Mesendoderm (in vitro differentiated cells): Measurements from ENCODE around the gene NTNG1.

Experiments used
- DNase-seq: peaks from one replicate; pipeline ENCODE4 v3.0.0; 2013
- H2AK5ac ChIP-seq: 2 replicates; pipeline ENCODE4 v1.6.1; 2013; ENCODE audit warnings: low read length, inconsistent platforms
- H2BK120ac ChIP-seq: 2 replicates; pipeline ENCODE4 v1.6.1; 2013; ENCODE audit warnings: low read depth, mild to moderate bottlenecking, low read length, moderate library complexity, mixed read lengths
- H2BK15ac ChIP-seq: replicated peaks from 2 replicates; pipeline ENCODE4 v1.6.1; 2013; ENCODE audit warnings: low read depth, mild to moderate bottlenecking, moderate library complexity
- H2BK5ac ChIP-seq: 2 replicates; pipeline ENCODE4 v1.6.1; 2013; ENCODE audit warnings: low read length, inconsistent platforms
- H3K18ac ChIP-seq: 2 replicates; pipeline ENCODE4 v1.6.1; 2013; ENCODE audit warnings: mild to moderate bottlenecking, low read length, mixed read lengths
- H3K23ac ChIP-seq: one replicate; pipeline ENCODE4 v1.6.1; 2013; ENCODE audit warnings: low read length
- H3K27ac ChIP-seq: 2 replicates; pipeline ENCODE4 v1.5.1; 2013; ENCODE audit warnings: low read depth, mild to moderate bottlenecking, inconsistent platforms, low read length, moderate library complexity
- H3K27me3 ChIP-seq: 2 replicates; pipeline ENCODE4 v1.6.1; 2013; ENCODE audit warnings: low read length, control low read depth, mild to moderate bottlenecking, inconsistent platforms; ENCODE audit not compliant: insufficient read depth, poor library complexity
- H3K36me3 ChIP-seq: 2 replicates; pipeline ENCODE4 v1.6.1; 2013; ENCODE audit warnings: low read length, inconsistent platforms; ENCODE audit not compliant: control insufficient read depth, insufficient read depth
- H3K4ac ChIP-seq: one replicate; pipeline ENCODE4 v1.6.1; 2013; ENCODE audit warnings: low read depth, mild to moderate bottlenecking, low read length, moderate library complexity
- H3K4me1 ChIP-seq: 2 replicates; pipeline ENCODE4 v1.6.1; 2013; ENCODE audit warnings: low read depth, low read length, inconsistent platforms; ENCODE audit not compliant: control insufficient read depth
- H3K4me2 ChIP-seq: 2 replicates; pipeline ENCODE4 v1.6.1; 2013; ENCODE audit warnings: low read length
- H3K4me3 ChIP-seq: 2 replicates; pipeline ENCODE4 v1.5.1; 2013; ENCODE audit warnings: mild to moderate bottlenecking, low read length
- H3K56ac ChIP-seq: one replicate; pipeline ENCODE4 v1.6.1; 2013; ENCODE audit warnings: low read length
- H3K79me1 ChIP-seq: 2 replicates; pipeline ENCODE4 v1.6.1; 2013; ENCODE audit warnings: low read length, inconsistent platforms
- H3K79me2 ChIP-seq: 2 replicates; pipeline ENCODE4 v1.6.1; 2013; ENCODE audit warnings: mild to moderate bottlenecking, low read length; ENCODE audit not compliant: control insufficient read depth, insufficient read depth
- H3K9ac ChIP-seq: 2 replicates; pipeline ENCODE4 v1.6.1; 2013; ENCODE audit warnings: low read length, inconsistent platforms
- H4K5ac ChIP-seq: one replicate; pipeline ENCODE4 v1.6.1; 2013; ENCODE audit warnings: low read length
- H4K8ac ChIP-seq: one replicate; pipeline ENCODE4 v1.6.1; 2013; ENCODE audit warnings: low read depth, mild to moderate bottlenecking, control low read depth, low read length, moderate library complexity
- WGBS: extraction: QIAGEN DNeasy Blood & Tissue Kit; methylation state at CpG from one replicate; pipeline ENCODE4 v1.1.7; 2013; ENCODE audit warnings: low lambda C conversion rate, missing lambda C conversion rate; ENCODE audit not compliant: insufficient coverage; ENCODE audit errors: extremely low coverage; 5-methylcytosine and 5-hydroxymethylcytosine counted together

The NTNG1 gene

DNA sequence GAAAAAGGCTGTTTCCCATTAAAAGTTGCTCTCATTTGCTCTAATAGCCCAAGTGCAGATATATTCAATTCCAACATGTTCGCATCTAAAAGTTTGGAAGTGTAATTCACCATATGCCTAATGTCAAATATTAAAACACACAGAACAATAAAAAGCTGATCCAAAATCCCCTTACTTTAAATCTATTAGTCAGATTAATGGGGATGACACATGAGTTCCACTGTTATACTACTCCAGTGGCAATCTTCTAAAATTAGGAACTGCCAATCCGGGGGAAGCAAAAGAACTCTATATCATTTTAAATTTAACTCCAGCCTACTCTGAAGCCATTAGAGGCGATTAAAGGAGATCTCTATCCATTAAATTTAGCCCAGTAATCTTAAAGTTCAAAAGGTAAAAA, 317.1 kb downstream of the NTNG1 start:
- no CpG with 5 or more reads among the region's 3 CpGs for WGBS
- H3K23ac ChIP-seq: no peak overlapping the region

DNA sequence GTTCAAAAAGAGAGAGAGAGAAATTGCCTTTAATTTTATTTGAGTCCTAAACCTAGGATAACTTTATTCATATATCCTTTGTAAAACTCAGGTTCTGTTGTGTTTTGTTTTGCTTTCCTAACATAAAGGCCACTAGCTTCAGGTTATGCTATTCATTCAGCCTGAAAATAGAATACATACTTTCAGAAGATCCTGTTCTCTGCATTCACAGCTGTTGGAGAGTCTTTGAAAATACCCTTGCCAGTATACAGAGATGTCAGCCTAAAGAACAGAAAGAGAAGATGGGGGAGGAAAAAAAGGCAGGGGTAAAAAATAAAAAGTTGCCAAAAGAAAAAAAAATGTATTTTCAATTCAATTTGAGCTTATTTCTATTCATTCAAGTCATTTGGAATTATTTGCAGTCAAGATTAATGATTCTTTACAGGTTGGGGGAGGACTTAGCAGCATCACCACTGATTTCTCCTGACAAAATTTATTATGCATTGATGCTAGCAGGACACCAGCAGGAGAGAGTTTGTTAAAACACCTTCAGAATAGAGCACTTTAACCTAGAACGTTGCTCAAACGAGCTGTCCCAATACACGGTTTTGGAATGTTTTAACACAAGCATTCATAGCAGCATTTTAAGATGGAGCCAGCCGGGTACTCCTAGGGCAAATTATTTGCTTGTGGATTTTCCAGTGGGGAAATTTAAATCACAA, 318.5 kb downstream of the NTNG1 start:
- H3K18ac ChIP-seq: no peak overlapping the region
- no peaks in the 10 kb centered on the region for H3K4me1 ChIP-seq
- H3K4ac ChIP-seq: no peak overlapping the region
- H3K4me3 ChIP-seq: no peak overlapping the region
- H3K56ac ChIP-seq: no peak overlapping the region
- no peak overlapping the region for H2BK5ac ChIP-seq
- no CpG with 5 or more reads among the region's 4 CpGs for WGBS
- H4K5ac ChIP-seq: no peak overlapping the region
- no peak overlapping the region for H2AK5ac ChIP-seq
- no peak for DNase-seq
- H3K4me2 ChIP-seq: no peak overlapping the region
- H3K23ac ChIP-seq: no peak overlapping the region
- H2BK120ac ChIP-seq: no peak overlapping the region
- no peaks in the 10 kb centered on the region for H3K36me3 ChIP-seq
- H3K27ac ChIP-seq: no peak overlapping the region
- no peak overlapping the region for H4K8ac ChIP-seq
- no peak overlapping the region for H2BK15ac ChIP-seq
- H3K9ac ChIP-seq: no peak overlapping the region
- H3K27me3 ChIP-seq: no peaks in the 10 kb centered on the region
- H3K79me2 ChIP-seq: no peaks in the 10 kb centered on the region
- H3K79me1 ChIP-seq: no peaks in the 10 kb centered on the region

More for the DNA sequence above, 317.1 kb downstream of the NTNG1 start:
- no peaks in the 10 kb centered on the region for H3K79me1 ChIP-seq
- H2BK5ac ChIP-seq: no peak overlapping the region
- H3K4me3 ChIP-seq: no peak overlapping the region
- H3K36me3 ChIP-seq: no peaks in the 10 kb centered on the region
- no peak overlapping the region for H4K5ac ChIP-seq
- H2BK15ac ChIP-seq: no peak overlapping the region
- H3K79me2 ChIP-seq: no peaks in the 10 kb centered on the region
- no peak for DNase-seq
- no peak overlapping the region for H3K4me2 ChIP-seq
- no peak overlapping the region for H2BK120ac ChIP-seq
- H3K27ac ChIP-seq: no peak overlapping the region
- H3K56ac ChIP-seq: no peak overlapping the region
- no peak overlapping the region for H4K8ac ChIP-seq
- no peak overlapping the region for H3K4ac ChIP-seq
- no peaks in the 10 kb centered on the region for H3K27me3 ChIP-seq
- H3K4me1 ChIP-seq: no peaks in the 10 kb centered on the region
- no peak overlapping the region for H3K9ac ChIP-seq
- H3K18ac ChIP-seq: no peak overlapping the region
- no peak overlapping the region for H2AK5ac ChIP-seq

DNA sequence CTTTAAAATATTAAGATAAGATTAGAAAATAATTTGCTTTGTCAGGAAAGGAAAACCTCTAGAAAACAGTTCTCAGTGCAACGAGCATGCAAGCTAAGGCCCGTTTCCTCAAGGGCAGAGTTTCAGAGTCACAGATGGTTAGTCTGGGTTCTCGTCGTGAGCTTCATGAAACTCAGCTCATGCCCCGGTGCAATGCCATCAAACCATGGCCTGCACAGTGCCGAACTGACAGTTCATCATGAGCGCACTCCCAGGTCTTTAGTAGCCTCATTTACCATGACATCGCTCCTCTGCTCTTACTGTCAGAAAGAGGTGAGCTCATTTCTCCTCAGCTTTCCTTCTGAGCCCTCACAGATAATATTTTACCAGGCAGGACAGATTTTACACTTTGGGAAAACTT, 319.2 kb downstream of the NTNG1 start:
- no peak overlapping the region for H3K18ac ChIP-seq
- no peaks in the 10 kb centered on the region for H3K79me1 ChIP-seq
- no peak overlapping the region for H3K4me3 ChIP-seq
- H3K4ac ChIP-seq: no peak overlapping the region
- no peaks in the 10 kb centered on the region for H3K4me1 ChIP-seq
- no CpG with 5 or more reads among the region's 8 CpGs for WGBS
- H3K36me3 ChIP-seq: no peaks in the 10 kb centered on the region
- H3K79me2 ChIP-seq: no peaks in the 10 kb centered on the region
- H2BK5ac ChIP-seq: no peak overlapping the region
- H2BK120ac ChIP-seq: no peak overlapping the region
- no peak overlapping the region for H3K27ac ChIP-seq
- no peaks in the 10 kb centered on the region for H3K27me3 ChIP-seq
- no peak overlapping the region for H4K5ac ChIP-seq
- H3K4me2 ChIP-seq: no peak overlapping the region
- H3K23ac ChIP-seq: no peak overlapping the region
- no peak for DNase-seq
- H4K8ac ChIP-seq: no peak overlapping the region
- H2AK5ac ChIP-seq: no peak overlapping the region
- no peak overlapping the region for H2BK15ac ChIP-seq
- no peak overlapping the region for H3K9ac ChIP-seq
- no peak overlapping the region for H3K56ac ChIP-seq

DNA sequence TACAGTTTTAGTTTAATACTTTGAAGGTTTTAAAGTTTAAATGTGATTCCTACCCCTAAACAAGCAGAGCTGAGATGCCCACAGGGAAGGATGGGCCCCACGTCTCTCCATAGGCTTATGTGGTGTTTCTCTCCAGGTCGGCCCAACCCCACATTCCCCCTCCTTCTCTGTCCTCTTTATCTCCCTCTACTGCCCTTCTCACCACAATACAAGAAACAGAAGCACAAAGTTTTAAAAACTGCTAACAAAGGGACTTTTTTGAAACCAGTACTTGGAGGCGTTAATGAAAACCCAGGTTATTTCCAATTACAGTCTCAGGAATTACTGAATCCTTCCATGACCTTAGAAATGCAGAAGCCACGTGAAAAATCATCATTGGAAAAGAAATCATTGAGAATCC, 324.0 kb downstream of the NTNG1 start:
- H3K4me3 ChIP-seq: no peak overlapping the region
- H3K9ac ChIP-seq: no peak overlapping the region
- no peaks in the 10 kb centered on the region for H3K36me3 ChIP-seq
- DNase-seq: peak; percentile 64
- no peak overlapping the region for H4K5ac ChIP-seq
- H3K79me2 ChIP-seq: no peaks in the 10 kb centered on the region
- no CpG with 5 or more reads among the region's 4 CpGs for WGBS
- H3K4ac ChIP-seq: no peak overlapping the region
- H4K8ac ChIP-seq: no peak overlapping the region
- no peak overlapping the region for H2BK15ac ChIP-seq
- no peak overlapping the region for H2BK120ac ChIP-seq
- H3K4me2 ChIP-seq: no peak overlapping the region
- H2AK5ac ChIP-seq: no peak overlapping the region
- no peak overlapping the region for H3K27ac ChIP-seq
- H3K27me3 ChIP-seq: no peaks in the 10 kb centered on the region
- no peak overlapping the region for H3K18ac ChIP-seq
- no peaks in the 10 kb centered on the region for H3K4me1 ChIP-seq
- H3K23ac ChIP-seq: no peak overlapping the region
- no peak overlapping the region for H2BK5ac ChIP-seq
- H3K56ac ChIP-seq: no peak overlapping the region
- no peaks in the 10 kb centered on the region for H3K79me1 ChIP-seq

DNA sequence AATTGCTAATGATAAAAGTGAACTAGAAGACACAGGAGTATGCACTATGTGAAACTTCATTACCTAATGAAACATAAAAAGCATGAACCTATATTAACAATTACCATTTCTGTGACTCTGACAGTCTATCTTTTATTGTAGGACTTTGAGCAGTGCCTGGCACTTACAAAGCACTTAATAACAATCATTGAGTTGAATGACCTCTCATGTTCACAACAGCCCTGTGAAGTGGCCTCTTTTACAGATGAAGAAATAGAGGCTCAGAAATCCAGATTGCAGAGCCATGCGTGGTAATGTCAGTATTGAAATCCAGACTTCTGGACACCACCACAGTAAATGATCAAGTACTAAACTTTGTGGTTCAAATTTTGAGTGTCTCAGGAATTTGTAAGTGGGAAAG, 326.4 kb downstream of the NTNG1 start:
- Histone ChIP-seq H3K4me2 (no peak overlapping the region), H3K56ac (no peak overlapping the region), H3K23ac (no peak overlapping the region), H3K18ac (no peak overlapping the region), H4K5ac (no peak overlapping the region), H3K4me1 (no peaks in the 10 kb centered on the region), H3K9ac (no peak overlapping the region), H4K8ac (no peak overlapping the region), H2BK120ac (no peak overlapping the region), H2BK5ac (no peak overlapping the region), H3K36me3 (no peaks in the 10 kb centered on the region), H3K4ac (no peak overlapping the region), H3K79me1 (no peaks in the 10 kb centered on the region), H2AK5ac (no peak overlapping the region), H3K27ac (no peak overlapping the region), H3K79me2 (no peaks in the 10 kb centered on the region), H2BK15ac (no peak overlapping the region), H3K27me3 (no peaks in the 10 kb centered on the region), H3K4me3 (no peak overlapping the region)
- no peak for DNase-seq
- no CpG with 5 or more reads among the region's 1 CpG for WGBS

DNA sequence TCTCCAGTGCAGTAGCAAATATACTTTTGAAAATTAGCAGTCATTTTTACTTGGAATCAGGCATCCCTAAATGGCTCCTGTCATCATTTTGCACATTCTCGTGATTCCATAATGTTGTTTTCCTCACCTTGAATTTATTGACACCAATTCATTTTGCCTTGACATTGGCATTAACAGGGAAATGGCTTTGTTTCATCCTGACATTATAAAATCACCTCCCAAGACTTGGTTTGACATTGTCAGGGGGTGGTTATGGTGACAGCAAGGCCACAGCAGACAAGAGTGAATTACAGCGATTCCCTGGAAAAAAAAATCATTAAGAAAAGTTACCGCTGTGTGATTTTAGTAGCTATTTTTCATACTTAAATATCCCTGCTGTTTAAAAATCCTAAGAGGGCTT, 327.0 kb downstream of the NTNG1 start:
- no peak overlapping the region for H3K9ac ChIP-seq
- no peaks in the 10 kb centered on the region for H3K36me3 ChIP-seq
- no peak overlapping the region for H3K4me3 ChIP-seq
- no peak overlapping the region for H3K4me2 ChIP-seq
- no peak for DNase-seq
- H3K23ac ChIP-seq: no peak overlapping the region
- no CpG with 5 or more reads among the region's 3 CpGs for WGBS
- no peak overlapping the region for H2BK5ac ChIP-seq
- no peak overlapping the region for H4K5ac ChIP-seq
- H2AK5ac ChIP-seq: no peak overlapping the region
- no peak overlapping the region for H2BK120ac ChIP-seq
- no peak overlapping the region for H3K18ac ChIP-seq
- no peak overlapping the region for H4K8ac ChIP-seq
- no peak overlapping the region for H3K27ac ChIP-seq
- no peaks in the 10 kb centered on the region for H3K79me1 ChIP-seq
- H3K4ac ChIP-seq: no peak overlapping the region
- H3K56ac ChIP-seq: no peak overlapping the region
- no peaks in the 10 kb centered on the region for H3K27me3 ChIP-seq
- no peaks in the 10 kb centered on the region for H3K4me1 ChIP-seq
- no peaks in the 10 kb centered on the region for H3K79me2 ChIP-seq
- no peak overlapping the region for H2BK15ac ChIP-seq
